GM18508 (cell line): Measurements from ENCODE around the gene VGF.
"Not testable (repeated sequence)": the region's sequence is repeated elsewhere in the genome, so short reads cannot be mapped to it uniquely, and the experiment has no call there.

Source experiments
- ATAC-seq: cut with Tn5 transposase; IDR thresholded peaks from one replicate; pipeline ENCODE4 v1.9.1; 2021; ENCODE audit warnings: moderate number of reproducible peaks; ENCODE audit not compliant: insufficient read depth, unreplicated experiment

VGF gene

DNA sequence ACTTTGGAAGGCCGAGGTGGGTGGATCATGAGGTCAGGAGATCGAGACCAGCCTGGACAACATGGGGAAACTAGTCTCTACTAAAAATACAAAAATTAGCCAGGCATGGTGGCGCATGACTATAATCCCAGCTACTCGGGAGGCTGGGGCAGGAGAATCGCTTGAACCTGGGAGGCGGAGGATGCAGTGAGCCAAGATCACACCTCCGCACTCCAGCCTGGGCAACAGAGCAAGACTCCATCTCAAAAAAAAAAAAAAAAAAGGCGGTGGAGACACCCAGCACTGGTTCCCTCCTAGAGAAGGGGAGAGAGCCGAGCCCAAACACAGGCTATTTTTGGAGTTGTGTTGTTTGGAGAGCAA lies 43.8 kb downstream of the VGF start:
- ATAC-seq: not testable (repeated sequence)

DNA sequence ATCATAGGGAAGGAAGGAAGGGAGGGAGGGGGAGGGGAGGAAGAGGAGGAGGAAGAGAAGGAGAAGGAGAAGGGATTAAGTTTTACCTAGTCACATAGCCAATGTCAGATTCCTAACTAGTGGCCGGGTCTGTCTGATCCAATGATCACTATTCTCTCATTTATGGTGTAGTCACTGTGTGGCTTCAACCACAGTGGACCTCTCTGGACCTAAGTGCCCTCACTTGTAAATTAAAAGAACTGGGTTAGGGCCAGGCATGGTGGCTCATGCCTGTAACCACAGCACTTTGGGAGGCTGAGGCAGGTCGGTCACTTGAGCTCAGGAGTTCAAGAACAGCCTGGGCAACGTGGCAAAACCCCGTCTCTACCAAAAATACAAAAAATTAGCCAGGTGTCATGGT lies 45.1 kb downstream of the VGF start:
- no peak for ATAC-seq

DNA sequence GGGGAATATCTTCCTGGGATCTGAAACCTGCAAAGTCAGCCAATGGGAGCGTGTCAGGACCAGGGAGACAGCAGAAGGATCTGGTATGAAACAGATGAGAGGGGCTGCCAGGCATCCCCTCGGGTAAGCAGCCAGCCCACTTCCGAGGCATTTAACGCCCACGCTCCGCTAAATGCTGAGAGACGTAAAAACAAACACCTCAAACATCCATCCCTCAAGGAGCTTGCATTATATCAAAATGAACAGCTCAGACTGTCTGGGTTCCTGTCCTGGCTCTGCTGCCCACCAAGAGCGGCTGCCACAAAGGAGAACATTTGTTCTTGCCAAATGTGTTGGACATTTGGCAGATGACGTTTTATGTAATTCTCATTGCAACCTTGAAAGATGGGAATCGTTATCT lies 45.5 kb downstream of the VGF start:
- ATAC-seq: no peak

DNA sequence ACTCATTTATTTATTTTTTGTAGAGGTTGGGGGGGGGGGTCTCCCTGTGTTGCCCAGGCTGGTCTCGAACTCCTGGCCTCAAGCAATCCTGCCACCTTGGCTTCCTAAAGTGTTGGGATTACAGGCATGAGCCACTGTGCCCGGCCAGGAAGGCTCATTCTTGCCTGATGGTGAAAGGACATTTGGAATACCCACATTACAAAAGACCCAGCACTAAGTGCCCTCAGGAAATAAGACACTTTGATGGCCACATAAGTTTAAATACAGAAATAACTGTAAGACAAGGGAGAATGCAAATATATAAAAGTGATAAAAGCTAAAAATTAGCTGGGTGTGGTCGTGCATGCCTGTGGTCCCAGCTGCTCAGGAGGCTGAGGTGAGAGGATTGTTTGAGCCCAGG lies 46.5 kb downstream of the VGF start:
- ATAC-seq: no peak

DNA sequence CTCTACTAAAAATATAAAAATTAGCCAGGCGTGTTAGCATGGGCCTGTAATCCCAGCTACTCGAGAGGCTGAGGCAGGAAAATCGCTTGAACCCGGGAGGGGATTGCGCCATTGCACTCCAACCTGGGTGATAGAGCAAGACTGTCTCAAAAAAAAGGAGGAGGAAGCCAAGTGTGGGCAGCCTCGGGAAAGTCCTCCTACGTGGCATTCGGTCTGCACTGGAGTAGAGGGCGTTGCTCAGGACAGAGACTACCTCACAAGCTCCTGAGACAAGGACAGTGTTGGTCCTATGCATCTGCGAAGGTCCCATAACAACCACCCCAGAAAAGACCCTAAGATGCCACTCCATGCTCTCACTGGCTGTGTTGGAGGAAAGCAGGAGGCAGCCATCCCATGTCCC lies 48.5 kb downstream of the VGF start:
- ATAC-seq: no peak

DNA sequence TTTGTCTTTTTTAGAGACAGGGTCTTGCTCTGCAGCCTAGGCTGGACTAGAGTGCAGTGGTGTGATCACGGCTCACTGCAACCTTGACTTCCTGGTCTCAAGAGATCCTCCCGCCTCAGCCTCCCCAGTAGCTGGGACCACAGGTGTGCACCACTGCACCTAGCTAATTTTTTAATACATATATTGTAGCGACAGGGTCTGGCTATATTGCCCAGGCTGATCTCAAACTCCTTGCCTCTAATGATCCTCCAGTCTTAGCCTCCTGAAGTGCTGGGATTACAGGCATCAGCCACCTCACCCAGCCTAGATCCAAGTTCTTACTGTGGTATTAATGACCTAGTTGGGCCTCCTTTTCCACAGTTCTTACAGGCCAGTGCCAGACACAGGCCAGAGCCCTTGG lies 50.2 kb downstream of the VGF start:
- ATAC-seq: no peak

DNA sequence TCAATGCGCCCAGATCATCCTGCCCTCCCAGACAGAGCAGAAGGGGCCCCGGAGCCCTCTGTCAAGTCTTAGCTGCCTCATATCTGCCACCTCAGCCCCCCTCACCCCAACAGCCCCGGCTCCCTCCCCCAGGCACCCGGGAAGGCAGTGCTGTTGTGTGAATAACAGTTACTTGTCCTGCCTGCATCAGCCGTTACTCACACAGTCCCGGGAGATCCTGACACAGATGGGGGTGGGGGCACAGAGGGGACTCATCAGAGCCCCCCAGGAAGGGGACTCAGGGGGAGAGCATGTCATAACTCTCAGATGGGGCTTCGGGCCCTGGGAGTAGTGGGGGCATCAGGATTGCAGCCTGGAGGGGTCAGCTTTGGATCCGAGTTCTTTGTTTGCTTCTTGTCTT lies 50.9 kb downstream of the VGF start:
- no peak for ATAC-seq

DNA sequence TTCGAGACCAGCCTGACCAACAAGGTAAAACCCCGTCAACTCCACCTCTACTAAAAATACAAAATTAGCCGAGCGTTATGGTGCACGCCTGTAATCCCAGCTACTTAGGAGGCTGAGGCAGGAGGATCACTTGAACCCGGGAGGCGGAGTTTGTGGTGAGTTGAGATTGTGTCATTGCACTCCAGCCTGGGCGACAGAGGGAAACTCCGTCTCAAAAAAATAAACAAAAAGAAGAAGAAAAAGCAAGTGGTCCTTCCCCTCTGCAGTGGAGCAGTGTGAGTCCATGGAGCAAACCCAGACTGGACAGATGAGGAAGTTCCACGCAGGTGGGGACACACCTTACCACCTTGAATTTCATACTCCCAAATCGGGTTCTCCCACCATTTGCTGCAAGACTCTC lies 51.5 kb downstream of the VGF start:
- no peak for ATAC-seq

DNA sequence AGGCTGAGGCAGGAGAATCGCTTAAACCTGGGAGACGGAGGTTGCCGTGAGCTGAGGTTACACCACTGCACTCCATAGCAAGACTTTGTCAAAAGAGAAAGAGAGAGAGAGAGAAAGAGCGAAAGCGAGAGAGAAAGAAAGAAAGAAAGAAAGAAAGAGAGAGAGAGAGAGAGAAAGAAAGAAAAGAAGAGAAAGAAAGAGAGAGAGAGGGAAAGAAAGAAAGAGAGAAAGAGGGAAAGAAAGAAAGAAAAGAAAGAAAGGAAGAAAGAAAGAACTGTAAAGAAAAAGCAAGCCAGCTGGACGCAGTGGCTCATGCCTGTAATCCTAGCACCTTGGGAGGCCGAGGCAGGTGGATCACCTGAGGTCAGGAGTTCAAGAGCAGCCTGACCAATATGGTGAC lies 52.2 kb downstream of the VGF start:
- ATAC-seq: not testable (repeated sequence)
